Peyer's patch (tissue), 4 donors: ENCODE measurements around the gene SLC22A23.

Experiments
- POLR2A ChIP-seq, 2 donors: fragments of 450-650 bp; IDR thresholded peaks; one replicate each; pipeline ENCODE4 v1.5.1; 2017; ENCODE audit warnings: antibody characterized with exemption in 2 of 2, mild to moderate bottlenecking in 2 of 2, moderate library complexity in 2 of 2
- TF ChIP-seq, protein P1 (sequence below), 6 experiments: fragments of 450-650 bp in 4 of 6; fragments of 200-600 bp in 2 of 6; sonication (generic) in 1 of 6; IDR thresholded peaks; one replicate each; pipeline ENCODE4 v1.5.1; 2017 to 2019; ENCODE audit warnings: antibody characterized with exemption in 6 of 6, mild to moderate bottlenecking in 3 of 6, moderate library complexity in 1 of 6

DNA sequence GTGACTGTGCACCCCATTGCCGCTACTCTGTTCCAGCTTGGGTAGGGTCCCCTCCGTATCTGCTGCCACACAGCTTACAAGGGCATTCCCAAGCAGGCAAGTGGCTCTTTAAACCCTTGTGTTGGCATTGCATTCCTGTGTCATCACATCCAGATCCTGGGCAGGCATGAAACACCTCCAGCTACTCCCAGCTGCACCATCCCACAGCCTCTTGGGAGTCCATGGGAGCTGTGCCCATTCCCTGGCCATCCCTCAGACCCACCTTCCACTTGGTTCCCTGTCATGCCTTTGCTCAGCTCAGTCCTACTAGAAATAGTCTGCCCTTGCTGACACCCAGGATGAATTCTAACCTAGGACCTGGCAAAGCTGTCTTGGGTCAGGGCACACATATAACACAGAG lies 110.4 kb downstream of the SLC22A23 start:
- TF ChIP-seq, protein P1, sequence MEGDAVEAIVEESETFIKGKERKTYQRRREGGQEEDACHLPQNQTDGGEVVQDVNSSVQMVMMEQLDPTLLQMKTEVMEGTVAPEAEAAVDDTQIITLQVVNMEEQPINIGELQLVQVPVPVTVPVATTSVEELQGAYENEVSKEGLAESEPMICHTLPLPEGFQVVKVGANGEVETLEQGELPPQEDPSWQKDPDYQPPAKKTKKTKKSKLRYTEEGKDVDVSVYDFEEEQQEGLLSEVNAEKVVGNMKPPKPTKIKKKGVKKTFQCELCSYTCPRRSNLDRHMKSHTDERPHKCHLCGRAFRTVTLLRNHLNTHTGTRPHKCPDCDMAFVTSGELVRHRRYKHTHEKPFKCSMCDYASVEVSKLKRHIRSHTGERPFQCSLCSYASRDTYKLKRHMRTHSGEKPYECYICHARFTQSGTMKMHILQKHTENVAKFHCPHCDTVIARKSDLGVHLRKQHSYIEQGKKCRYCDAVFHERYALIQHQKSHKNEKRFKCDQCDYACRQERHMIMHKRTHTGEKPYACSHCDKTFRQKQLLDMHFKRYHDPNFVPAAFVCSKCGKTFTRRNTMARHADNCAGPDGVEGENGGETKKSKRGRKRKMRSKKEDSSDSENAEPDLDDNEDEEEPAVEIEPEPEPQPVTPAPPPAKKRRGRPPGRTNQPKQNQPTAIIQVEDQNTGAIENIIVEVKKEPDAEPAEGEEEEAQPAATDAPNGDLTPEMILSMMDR (IDR thresholded peaks at IDR 0.05): no peak
- no peak for TF ChIP-seq POLR2A (IDR thresholded peaks at IDR 0.05)
